ENCODE measurements around the gene NUDT4. TPM values are rescaled to one million over a fixed set of nuclear protein-coding genes. Genes with fewer than 3 reads are reported as not detected.
"Not testable (repeated sequence)": the region's sequence is repeated elsewhere in the genome, so short reads cannot be mapped to it uniquely, and the experiment has no call there.

Gene NUDT4
- total RNA-seq, 1 experiment from 2014 or later, result 30.2 TPM

DNA sequence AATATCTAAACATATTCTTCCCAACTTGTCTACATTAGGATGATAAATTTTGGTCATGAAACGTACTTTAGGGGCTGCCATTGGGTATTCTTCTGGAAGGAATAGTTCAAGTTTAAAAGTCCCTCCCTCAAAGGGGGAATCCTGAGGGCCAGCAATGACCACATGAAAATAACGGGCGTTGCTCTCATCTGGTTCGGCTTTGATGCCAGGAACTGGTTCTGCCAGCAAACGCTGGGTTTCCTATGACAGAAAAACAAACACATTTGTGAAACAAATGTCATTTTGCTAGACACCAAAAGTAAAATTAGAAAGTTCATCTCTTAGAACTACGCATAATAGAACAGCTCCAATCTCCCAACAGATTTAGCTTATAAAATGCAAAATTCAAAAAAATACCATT is 33.3 kb downstream of the NUDT4 start:
- H3K9me3 ChIP-seq (ENCODE audit: low read length); H3K27ac ChIP-seq (ENCODE audit: low read length); H3K4me3 ChIP-seq (ENCODE audit: low read length); H3F3A ChIP-seq (ENCODE audit: low read length, unreplicated experiment); BruUV-seq (replicated peaks); ATAC-seq; intact Hi-C loops (cut with micrococcal nuclease); H3K27me3 ChIP-seq (ENCODE audit: low read length); H2AFZ ChIP-seq (ENCODE audit: low read length); H3K4me2 ChIP-seq (ENCODE audit: low read length); H3K9ac ChIP-seq (ENCODE audit: low read length); H3K9me2 ChIP-seq (replicated peaks; ENCODE audit: low read length); DNase-seq; H3K4me1 ChIP-seq (ENCODE audit: insufficient read depth, low read length): not testable (repeated sequence)
- Histone ChIP-seq H3K79me2 (ENCODE audit: low read length) (peaks cover 49% of the 10 kb centered on the region), H3K36me3 (ENCODE audit: low read depth, low read length) (peaks cover 22% of the 10 kb centered on the region), H4K20me1 (ENCODE audit: low read length) (peaks cover 35% of the 10 kb centered on the region)
- POLR2A ChIA-PET (ENCODE audit: unreplicated experiment), result interaction anchor here (0.7 kb wide), 1 partner anchor 1273 kb away, joined by 4 read pairs; no protein-coding TSS in a partner anchor
- CTCF ChIA-PET, result interaction anchor here (0.6 kb wide), 1 partner anchor 27 kb away, joined by 3 read pairs; no protein-coding TSS in a partner anchor

DNA sequence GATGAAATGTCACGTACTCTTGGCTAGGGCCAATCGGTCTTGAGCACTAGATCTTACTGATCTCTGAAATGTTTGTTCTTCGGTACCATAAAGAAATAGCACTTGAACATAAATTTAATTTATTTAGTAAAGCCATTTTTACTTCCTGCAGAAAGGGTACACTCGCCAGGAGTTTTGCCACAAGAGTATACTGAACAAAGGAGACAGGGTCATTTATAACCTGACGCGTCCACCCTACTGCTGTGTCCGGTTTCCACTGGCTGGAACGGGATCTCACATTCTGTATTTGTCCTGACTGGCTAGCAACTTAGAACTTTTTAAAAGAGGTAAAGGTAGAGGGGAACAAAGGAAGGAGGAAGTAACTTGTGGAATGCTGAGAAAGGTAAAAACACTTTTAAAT is 34.7 kb downstream of the NUDT4 start:
- DNase-seq; H3F3A ChIP-seq (ENCODE audit: low read length, unreplicated experiment); H3K9ac ChIP-seq (ENCODE audit: low read length); H3K4me1 ChIP-seq (ENCODE audit: insufficient read depth, low read length); H3K4me3 ChIP-seq (ENCODE audit: low read length); H2AFZ ChIP-seq (ENCODE audit: low read length); BruUV-seq (replicated peaks); H3K27ac ChIP-seq (ENCODE audit: low read length); H3K4me2 ChIP-seq (ENCODE audit: low read length); POLR2A ChIA-PET (ENCODE audit: unreplicated experiment); H3K9me3 ChIP-seq (ENCODE audit: low read length); H3K27me3 ChIP-seq (ENCODE audit: low read length); CTCF ChIA-PET; intact Hi-C loops (cut with micrococcal nuclease); H3K9me2 ChIP-seq (replicated peaks; ENCODE audit: low read length); ATAC-seq: not testable (repeated sequence)
- H3K79me2 ChIP-seq (ENCODE audit: low read length), result peaks cover 62% of the 10 kb centered on the region
- peaks cover 48% of the 10 kb centered on the region for H4K20me1 ChIP-seq (ENCODE audit: low read length)
- peaks cover 18% of the 10 kb centered on the region for H3K36me3 ChIP-seq (ENCODE audit: low read depth, low read length)

DNA sequence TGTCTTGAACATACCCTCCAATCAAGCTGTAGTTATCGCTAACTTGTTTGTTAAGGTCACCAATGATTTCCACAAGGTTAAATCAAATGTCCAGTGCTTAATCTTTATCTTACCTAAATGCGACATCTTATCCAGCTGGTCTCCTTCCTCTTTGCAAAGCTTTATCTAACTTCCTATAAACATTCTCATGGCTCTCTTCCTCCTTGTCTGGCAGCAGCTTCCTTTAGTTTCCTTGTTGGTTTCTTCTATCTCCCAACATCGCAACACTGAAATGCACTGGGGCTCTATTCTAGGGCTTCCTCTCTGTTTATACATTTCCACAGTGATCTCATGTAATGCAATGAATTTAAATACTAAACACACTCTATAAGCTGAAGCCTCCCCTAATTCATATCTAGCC is 35.3 kb downstream of the NUDT4 start:
- ChIA-PET POLR2A (ENCODE audit: unreplicated experiment) (no interaction called here), CTCF (interaction anchor here (0.6 kb wide), 1 partner anchor 1249 kb away, joined by 3 read pairs; no protein-coding TSS in a partner anchor)
- H3K4me3 ChIP-seq (ENCODE audit: low read length), result no peak overlapping the region
- peaks cover 53% of the 10 kb centered on the region for H4K20me1 ChIP-seq (ENCODE audit: low read length)
- H3K9ac ChIP-seq (ENCODE audit: low read length), result no peak overlapping the region
- H3K9me3 ChIP-seq (ENCODE audit: low read length), result no peaks in the 10 kb centered on the region
- H3K9me2 ChIP-seq (replicated peaks; ENCODE audit: low read length), result no peaks in the 10 kb centered on the region
- no peaks in the 10 kb centered on the region for H3F3A ChIP-seq (ENCODE audit: low read length, unreplicated experiment)
- peaks cover 69% of the 10 kb centered on the region for H3K79me2 ChIP-seq (ENCODE audit: low read length)
- no peak; the same call in 1 of the 2 replicates for ATAC-seq
- no peak overlapping the region for H2AFZ ChIP-seq (ENCODE audit: low read length)
- no peak for DNase-seq
- no peak overlapping the region for H3K27ac ChIP-seq (ENCODE audit: low read length)
- H3K36me3 ChIP-seq (ENCODE audit: low read depth, low read length), result peaks cover 15% of the 10 kb centered on the region
- no TSS peak for BruUV-seq (replicated peaks)
- no peaks in the 10 kb centered on the region for H3K27me3 ChIP-seq (ENCODE audit: low read length)
- H3K4me1 ChIP-seq (ENCODE audit: insufficient read depth, low read length), result no peaks in the 10 kb centered on the region
- TF ChIP-seq EZH2phosphoT487 (IDR thresholded peaks at IDR 0.05; ENCODE audit: borderline replicate concordance, low read length) (no peak), EZH2 (IDR thresholded peaks at IDR 0.05; ENCODE audit: low read length, unreplicated experiment) (no peak)
- TF ChIP-seq, protein P1, sequence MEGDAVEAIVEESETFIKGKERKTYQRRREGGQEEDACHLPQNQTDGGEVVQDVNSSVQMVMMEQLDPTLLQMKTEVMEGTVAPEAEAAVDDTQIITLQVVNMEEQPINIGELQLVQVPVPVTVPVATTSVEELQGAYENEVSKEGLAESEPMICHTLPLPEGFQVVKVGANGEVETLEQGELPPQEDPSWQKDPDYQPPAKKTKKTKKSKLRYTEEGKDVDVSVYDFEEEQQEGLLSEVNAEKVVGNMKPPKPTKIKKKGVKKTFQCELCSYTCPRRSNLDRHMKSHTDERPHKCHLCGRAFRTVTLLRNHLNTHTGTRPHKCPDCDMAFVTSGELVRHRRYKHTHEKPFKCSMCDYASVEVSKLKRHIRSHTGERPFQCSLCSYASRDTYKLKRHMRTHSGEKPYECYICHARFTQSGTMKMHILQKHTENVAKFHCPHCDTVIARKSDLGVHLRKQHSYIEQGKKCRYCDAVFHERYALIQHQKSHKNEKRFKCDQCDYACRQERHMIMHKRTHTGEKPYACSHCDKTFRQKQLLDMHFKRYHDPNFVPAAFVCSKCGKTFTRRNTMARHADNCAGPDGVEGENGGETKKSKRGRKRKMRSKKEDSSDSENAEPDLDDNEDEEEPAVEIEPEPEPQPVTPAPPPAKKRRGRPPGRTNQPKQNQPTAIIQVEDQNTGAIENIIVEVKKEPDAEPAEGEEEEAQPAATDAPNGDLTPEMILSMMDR (conservative IDR thresholded peaks at IDR 0.05; ENCODE audit: low read depth, low read length), result no peak
- no peak overlapping the region for H3K4me2 ChIP-seq (ENCODE audit: low read length)
- intact Hi-C loops (cut with micrococcal nuclease), result no loop called here

Measured in PC-3 (cell line).